Vagina (tissue), 2 donors: ENCODE data around the gene FAM204A.

Source experiments
- CTCF ChIP-seq, 3 experiments: fragments of 450-650 bp in 2 of 3; fragments of 200-600 bp in 1 of 3; sonication (generic) in 1 of 3; IDR thresholded peaks; one replicate each; pipeline ENCODE4 v1.5.1; 2017 to 2019; ENCODE audit warnings: antibody characterized with exemption in 3 of 3, mild to moderate bottlenecking in 2 of 3, moderate library complexity in 2 of 3
- POLR2A ChIP-seq, 2 donors: fragments of 450-650 bp; IDR thresholded peaks; one replicate each; pipeline ENCODE4 v1.6.1; 2017; ENCODE audit warnings: antibody characterized with exemption in 2 of 2, mild to moderate bottlenecking in 2 of 2, moderate library complexity in 2 of 2

GRCh38 chr10:118301211-118301610 is 40.9 kb downstream of the FAM204A start:
- TF ChIP-seq CTCF (IDR thresholded peaks at IDR 0.05), result no peak
- TF ChIP-seq POLR2A (IDR thresholded peaks at IDR 0.05), result no peak
